ENCODE measurements around the gene SLC29A4. TPM values are rescaled to one million over a fixed set of nuclear protein-coding genes. Genes with fewer than 3 reads are reported as not detected.
A peak's percentile ranks its signal among the peaks of the same experiment; 100 is the strongest.

Gene SLC29A4, protein sequence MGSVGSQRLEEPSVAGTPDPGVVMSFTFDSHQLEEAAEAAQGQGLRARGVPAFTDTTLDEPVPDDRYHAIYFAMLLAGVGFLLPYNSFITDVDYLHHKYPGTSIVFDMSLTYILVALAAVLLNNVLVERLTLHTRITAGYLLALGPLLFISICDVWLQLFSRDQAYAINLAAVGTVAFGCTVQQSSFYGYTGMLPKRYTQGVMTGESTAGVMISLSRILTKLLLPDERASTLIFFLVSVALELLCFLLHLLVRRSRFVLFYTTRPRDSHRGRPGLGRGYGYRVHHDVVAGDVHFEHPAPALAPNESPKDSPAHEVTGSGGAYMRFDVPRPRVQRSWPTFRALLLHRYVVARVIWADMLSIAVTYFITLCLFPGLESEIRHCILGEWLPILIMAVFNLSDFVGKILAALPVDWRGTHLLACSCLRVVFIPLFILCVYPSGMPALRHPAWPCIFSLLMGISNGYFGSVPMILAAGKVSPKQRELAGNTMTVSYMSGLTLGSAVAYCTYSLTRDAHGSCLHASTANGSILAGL
- polyA plus RNA-seq (2013, experiment 1 of 2) = 10.2 TPM
- polyA plus RNA-seq (2013, experiment 2 of 2) = 9.8 TPM

DNA sequence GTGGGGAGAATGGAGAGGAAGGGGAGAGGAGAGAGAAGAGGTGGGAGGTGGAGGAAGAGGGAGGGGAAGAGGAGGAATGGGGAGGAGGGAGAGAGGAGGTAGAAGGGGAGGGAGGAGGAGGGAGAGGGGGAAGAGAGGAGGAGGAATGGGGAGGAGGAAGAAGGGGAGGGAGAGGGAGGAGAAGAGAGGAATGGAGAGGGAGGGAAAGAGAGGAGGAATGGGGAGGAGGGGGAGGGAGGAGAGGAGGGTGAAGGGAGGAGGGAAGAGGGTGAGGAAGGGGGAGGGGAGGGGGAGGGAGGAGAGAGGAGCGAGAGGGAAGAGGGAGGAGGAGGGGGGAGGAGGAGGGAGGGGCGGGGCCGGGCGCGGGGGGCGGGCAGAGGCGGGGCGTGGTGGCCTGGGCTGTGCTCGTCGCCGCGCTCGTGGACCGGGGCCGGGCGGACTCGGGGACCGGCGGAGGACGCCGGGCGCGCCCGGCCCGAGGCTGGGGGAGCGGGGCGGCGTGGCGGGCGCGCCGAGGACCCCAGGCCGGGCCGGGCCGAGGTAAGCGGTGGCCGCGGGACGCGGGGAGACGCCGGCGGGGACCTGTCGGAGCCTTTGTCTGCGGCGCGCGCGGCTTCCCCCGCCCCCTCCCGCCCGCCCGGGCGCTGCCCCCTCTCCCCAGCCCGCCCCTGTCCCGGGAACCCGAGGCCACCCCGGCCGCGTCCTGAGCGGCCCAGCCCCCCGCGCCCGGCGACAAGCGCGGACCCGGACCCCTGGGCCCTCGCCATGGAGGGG is at the start of gene SLC29A4:
SLC29A4 (plus strand) TSS at position 401 of the 774 bp plus-strand sequence. CDS start 4,874 bp downstream, outside the sequence.
- Histone ChIP-seq H4K91ac (ENCODE audit: low read length) (no peak within 1 kb of the TSS), H2BK12ac (ENCODE audit: low read length in 2 of 2) (no peak within 1 kb of the TSS), H3K9ac (ENCODE audit: low read length) (no peak within 1 kb of the TSS), H3K79me1 (replicated peaks; ENCODE audit: low read length, poor library complexity, severe bottlenecking) (no peaks in the 10 kb centered on the region), H3K14ac (ENCODE audit: low read length in 2 of 2) (no peak within 1 kb of the TSS), H3K27me3 (ENCODE audit: control insufficient read depth in 1 of 2, insufficient read depth in 1 of 2, low read length in 2 of 2) (peaks cover 11 to 29% of the 10 kb centered on the region in 2 experiments), H2AFZ (ENCODE audit: low read depth, low read length) (no peak within 1 kb of the TSS), H4K8ac (ENCODE audit: low read length) (peak within 1 kb of the TSS; percentile 37), H3K23ac (ENCODE audit: low read length in 2 of 2) (no peak within 1 kb of the TSS), H3K36me3 (ENCODE audit: control insufficient read depth in 1 of 2, insufficient read depth in 2 of 2, low read depth in 1 of 2, low read length in 2 of 2) (no peaks in the 10 kb centered on the region), H2BK120ac (ENCODE audit: low read depth, low read length) (peak within 1 kb of the TSS; percentile 49), H2BK5ac (ENCODE audit: low read depth, low read length, poor library complexity, severe bottlenecking) (peak within 1 kb of the TSS; percentile 24), H2BK15ac (ENCODE audit: low read depth, poor library complexity, severe bottlenecking) (peak within 1 kb of the TSS; percentile 89), H3K27ac (ENCODE audit: low read length, poor library complexity, severe bottlenecking) (no peak within 1 kb of the TSS), H3K18ac (ENCODE audit: low read depth in 1 of 2, low read length in 2 of 2) (no peak within 1 kb of the TSS), H3K4me1 (ENCODE audit: control insufficient read depth, insufficient read depth, low read depth, low read length) (peaks cover 17% of the 10 kb centered on the region), H3K4me3 (ENCODE audit: insufficient read depth in 1 of 2, low read depth in 1 of 2, low read length in 2 of 2) (peak within 1 kb of the TSS in 1 of 2 experiments; percentile 59), H3K4me2 (ENCODE audit: low read length, poor library complexity, severe bottlenecking) (peak within 1 kb of the TSS; percentile 71), H2AK5ac (ENCODE audit: low read length, severe bottlenecking) (no peak within 1 kb of the TSS), H3K9me3 (ENCODE audit: control insufficient read depth, low read length) (no peaks in the 10 kb centered on the region), H3K4ac (ENCODE audit: low read depth in 1 of 2, low read length in 2 of 2) (no peak within 1 kb of the TSS)
- WGBS = 1% methylated on average over 14 of the region's 69 CpGs
- DNase-seq = peak; percentile 35

DNA sequence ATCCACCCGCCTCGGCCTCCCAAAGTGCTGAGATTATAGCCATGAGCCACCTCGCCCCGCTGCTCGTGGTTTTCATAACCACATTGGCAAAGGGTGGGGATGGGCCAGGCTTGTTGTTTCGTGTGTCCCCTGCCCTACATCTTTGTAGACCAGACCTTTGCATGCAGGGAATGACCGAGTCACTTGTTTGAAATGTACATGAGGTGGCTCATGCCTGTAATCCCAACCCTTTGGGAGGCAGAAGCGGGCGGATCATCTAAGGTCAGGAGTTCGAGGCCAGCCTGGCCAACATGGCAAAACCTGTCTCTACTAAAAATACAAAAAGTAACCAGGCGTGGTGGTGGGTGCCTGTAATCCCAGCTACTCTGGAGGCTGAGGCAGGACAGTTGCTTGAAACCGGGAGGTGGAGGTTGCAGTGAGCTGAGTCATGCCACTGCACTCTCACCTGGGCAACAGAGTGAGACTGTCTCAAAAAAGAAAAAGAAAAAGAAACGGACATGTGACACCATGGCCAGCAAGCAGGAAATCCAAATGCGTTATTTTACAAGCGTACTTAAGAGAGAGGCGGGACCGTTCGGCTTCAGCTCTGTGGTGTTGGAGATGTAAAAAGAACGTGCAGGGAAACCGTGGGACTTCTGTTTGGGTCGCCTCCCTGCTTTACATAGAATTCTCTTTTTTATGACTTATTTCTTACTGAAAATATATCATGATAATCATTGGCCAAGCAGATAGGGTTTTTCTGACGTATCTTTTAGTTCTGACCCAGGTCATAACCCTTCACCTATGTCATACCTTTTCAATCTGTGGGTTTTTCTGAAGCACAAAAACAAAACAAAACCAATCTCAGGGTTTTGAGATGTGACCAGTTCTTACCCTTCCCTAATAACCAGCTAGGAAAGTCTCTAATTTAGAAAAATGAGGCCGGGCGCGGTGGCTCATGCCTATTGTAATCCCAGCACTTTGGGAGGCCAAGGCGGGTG is 47.6 kb upstream of the SLC29A4 start:
- Histone ChIP-seq H3K4me3 (ENCODE audit: insufficient read depth in 1 of 2, low read depth in 1 of 2, low read length in 2 of 2) (no peak overlapping the region), H3K18ac (ENCODE audit: low read depth in 1 of 2, low read length in 2 of 2) (no peak overlapping the region), H4K8ac (ENCODE audit: low read length) (no peak overlapping the region), H2BK15ac (ENCODE audit: low read depth, poor library complexity, severe bottlenecking) (no peak overlapping the region), H2BK120ac (ENCODE audit: low read depth, low read length) (no peak overlapping the region), H2AFZ (ENCODE audit: low read depth, low read length) (no peak overlapping the region), H3K14ac (ENCODE audit: low read length in 2 of 2) (no peak overlapping the region), H3K27me3 (ENCODE audit: control insufficient read depth in 1 of 2, insufficient read depth in 1 of 2, low read length in 2 of 2) (no peaks in the 10 kb centered on the region), H3K27ac (ENCODE audit: low read length, poor library complexity, severe bottlenecking) (no peak overlapping the region), H3K4ac (ENCODE audit: low read depth in 1 of 2, low read length in 2 of 2) (no peak overlapping the region), H3K9me3 (ENCODE audit: control insufficient read depth, low read length) (no peaks in the 10 kb centered on the region), H4K91ac (ENCODE audit: low read length) (no peak overlapping the region), H3K4me2 (ENCODE audit: low read length, poor library complexity, severe bottlenecking) (no peak overlapping the region), H2BK12ac (ENCODE audit: low read length in 2 of 2) (no peak overlapping the region), H3K9ac (ENCODE audit: low read length) (no peak overlapping the region), H2BK5ac (ENCODE audit: low read depth, low read length, poor library complexity, severe bottlenecking) (no peak overlapping the region), H3K23ac (ENCODE audit: low read length in 2 of 2) (no peak overlapping the region), H3K79me1 (replicated peaks; ENCODE audit: low read length, poor library complexity, severe bottlenecking) (no peaks in the 10 kb centered on the region), H3K36me3 (ENCODE audit: control insufficient read depth in 1 of 2, insufficient read depth in 2 of 2, low read depth in 1 of 2, low read length in 2 of 2) (peaks cover 32 to 34% of the 10 kb centered on the region in 2 experiments), H2AK5ac (ENCODE audit: low read length, severe bottlenecking) (no peak overlapping the region), H3K4me1 (ENCODE audit: control insufficient read depth, insufficient read depth, low read depth, low read length) (peaks cover 8% of the 10 kb centered on the region)
- 92% methylated on average over 21 of the region's 26 CpGs for WGBS
- no peak for DNase-seq

DNA sequence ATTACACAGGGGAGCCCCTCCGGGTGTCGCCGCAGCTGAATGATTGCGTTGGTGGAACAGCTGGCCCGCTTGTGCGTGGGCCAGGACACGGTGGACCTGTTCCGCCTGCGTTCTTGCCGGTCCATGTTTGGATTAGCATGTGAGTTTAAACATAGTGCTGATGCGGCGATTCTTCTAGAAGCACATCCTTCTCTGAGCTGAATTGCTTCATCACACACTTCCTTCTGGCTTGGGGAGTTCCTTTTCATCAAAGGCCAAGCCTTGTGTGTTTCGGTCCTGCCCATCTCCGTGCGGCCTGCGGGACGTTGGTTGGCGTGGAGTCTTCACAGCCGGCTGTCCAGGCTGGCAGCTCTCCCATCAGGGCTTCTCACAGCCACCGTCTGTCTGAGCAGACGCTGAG is 45.5 kb upstream of the SLC29A4 start:
- H3K27me3 ChIP-seq (ENCODE audit: control insufficient read depth in 1 of 2, insufficient read depth in 1 of 2, low read length in 2 of 2) = peaks cover 5 to 10% of the 10 kb centered on the region in 2 experiments
- no peak overlapping the region for H3K23ac ChIP-seq (ENCODE audit: low read length in 2 of 2)
- peak; percentile 23 for DNase-seq
- peaks cover 13% of the 10 kb centered on the region in 2 experiments for H3K36me3 ChIP-seq (ENCODE audit: control insufficient read depth in 1 of 2, insufficient read depth in 2 of 2, low read depth in 1 of 2, low read length in 2 of 2)
- whole genome bisulfite sequencing = 90% methylated on average over 19 of the region's 21 CpGs
- H3K9me3 ChIP-seq (ENCODE audit: control insufficient read depth, low read length) = no peaks in the 10 kb centered on the region
- no peak overlapping the region for H3K4me2 ChIP-seq (ENCODE audit: low read length, poor library complexity, severe bottlenecking)
- H2BK5ac ChIP-seq (ENCODE audit: low read depth, low read length, poor library complexity, severe bottlenecking) = no peak overlapping the region
- H3K9ac ChIP-seq (ENCODE audit: low read length) = peak overlapping the region; percentile 69
- no peak overlapping the region for H3K18ac ChIP-seq (ENCODE audit: low read depth in 1 of 2, low read length in 2 of 2)
- no peak overlapping the region for H4K91ac ChIP-seq (ENCODE audit: low read length)
- no peak overlapping the region for H3K4ac ChIP-seq (ENCODE audit: low read depth in 1 of 2, low read length in 2 of 2)
- no peak overlapping the region for H4K8ac ChIP-seq (ENCODE audit: low read length)
- no peak overlapping the region for H2BK12ac ChIP-seq (ENCODE audit: low read length in 2 of 2)
- no peak overlapping the region for H2AK5ac ChIP-seq (ENCODE audit: low read length, severe bottlenecking)
- H2BK15ac ChIP-seq (ENCODE audit: low read depth, poor library complexity, severe bottlenecking) = no peak overlapping the region
- no peaks in the 10 kb centered on the region for H3K79me1 ChIP-seq (replicated peaks; ENCODE audit: low read length, poor library complexity, severe bottlenecking)
- no peak overlapping the region for H3K14ac ChIP-seq (ENCODE audit: low read length in 2 of 2)
- H2AFZ ChIP-seq (ENCODE audit: low read depth, low read length) = no peak overlapping the region
- H3K4me3 ChIP-seq (ENCODE audit: insufficient read depth in 1 of 2, low read depth in 1 of 2, low read length in 2 of 2) = peak overlapping the region in 1 of 2 experiments; percentile 70
- no peak overlapping the region for H3K27ac ChIP-seq (ENCODE audit: low read length, poor library complexity, severe bottlenecking)
- H3K4me1 ChIP-seq (ENCODE audit: control insufficient read depth, insufficient read depth, low read depth, low read length) = peaks cover 15% of the 10 kb centered on the region
- H2BK120ac ChIP-seq (ENCODE audit: low read depth, low read length) = no peak overlapping the region

All from mesenchymal stem cell (in vitro differentiated cells and primary cell).